GM10266 (cell line): ENCODE measurements around the gene SYNM.

Source experiments
- DNase-seq: peaks from one replicate; pipeline ENCODE4 v3.0.0; 2012; ENCODE audit errors: extremely low spot score
- TF ChIP-seq, protein P1 (sequence below): IDR thresholded peaks from 2 replicates; pipeline ENCODE4 v1.5.1; 2012; ENCODE audit warnings: mild to moderate bottlenecking, low read depth; ENCODE audit not compliant: control insufficient read depth, insufficient read depth; ENCODE audit errors: missing control alignments

The SYNM gene

GRCh38 chr15:99158626-99159412 is 53.9 kb downstream of the SYNM start:
- TF ChIP-seq, protein P1, sequence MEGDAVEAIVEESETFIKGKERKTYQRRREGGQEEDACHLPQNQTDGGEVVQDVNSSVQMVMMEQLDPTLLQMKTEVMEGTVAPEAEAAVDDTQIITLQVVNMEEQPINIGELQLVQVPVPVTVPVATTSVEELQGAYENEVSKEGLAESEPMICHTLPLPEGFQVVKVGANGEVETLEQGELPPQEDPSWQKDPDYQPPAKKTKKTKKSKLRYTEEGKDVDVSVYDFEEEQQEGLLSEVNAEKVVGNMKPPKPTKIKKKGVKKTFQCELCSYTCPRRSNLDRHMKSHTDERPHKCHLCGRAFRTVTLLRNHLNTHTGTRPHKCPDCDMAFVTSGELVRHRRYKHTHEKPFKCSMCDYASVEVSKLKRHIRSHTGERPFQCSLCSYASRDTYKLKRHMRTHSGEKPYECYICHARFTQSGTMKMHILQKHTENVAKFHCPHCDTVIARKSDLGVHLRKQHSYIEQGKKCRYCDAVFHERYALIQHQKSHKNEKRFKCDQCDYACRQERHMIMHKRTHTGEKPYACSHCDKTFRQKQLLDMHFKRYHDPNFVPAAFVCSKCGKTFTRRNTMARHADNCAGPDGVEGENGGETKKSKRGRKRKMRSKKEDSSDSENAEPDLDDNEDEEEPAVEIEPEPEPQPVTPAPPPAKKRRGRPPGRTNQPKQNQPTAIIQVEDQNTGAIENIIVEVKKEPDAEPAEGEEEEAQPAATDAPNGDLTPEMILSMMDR = no peak
- no peak for DNase-seq

DNA sequence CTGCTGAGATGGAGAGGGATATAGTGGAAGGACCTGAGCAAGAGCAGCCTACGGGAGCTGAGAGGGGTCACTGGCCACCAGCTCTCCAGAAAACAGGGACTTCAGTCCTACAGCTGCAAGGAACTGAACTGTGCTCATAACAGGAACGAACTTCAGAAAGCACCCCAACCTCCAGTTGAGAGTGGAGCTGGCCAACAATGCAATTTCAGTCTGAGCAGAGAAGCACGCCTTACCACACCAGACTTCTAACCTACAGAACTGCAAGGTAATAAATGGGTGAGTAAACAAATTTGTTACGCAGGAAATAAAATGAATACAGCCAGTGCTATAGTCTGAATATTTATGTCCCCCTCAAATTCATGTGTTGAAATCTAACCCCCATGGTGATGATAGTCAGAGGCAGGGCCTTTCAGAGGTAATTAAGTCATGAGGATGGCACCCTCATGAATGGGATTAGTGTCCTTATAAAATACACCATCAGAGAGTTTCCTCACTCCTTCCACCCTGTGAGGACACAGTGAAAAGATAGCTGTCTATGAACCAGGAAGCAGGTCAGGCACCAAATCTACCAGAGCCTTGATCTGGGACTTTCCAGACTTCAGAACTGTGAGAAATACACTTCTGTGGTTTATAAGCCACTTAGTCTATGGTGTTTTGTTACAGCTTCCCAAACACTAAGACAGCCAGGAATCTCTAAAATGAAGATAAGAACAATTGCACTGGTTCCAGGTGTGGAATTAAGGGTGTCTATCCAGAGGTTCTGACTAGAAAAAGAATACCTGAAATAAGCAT is 58.6 kb downstream of the SYNM start:
- TF ChIP-seq, protein P1 = no peak
- no peak for DNase-seq

DNA sequence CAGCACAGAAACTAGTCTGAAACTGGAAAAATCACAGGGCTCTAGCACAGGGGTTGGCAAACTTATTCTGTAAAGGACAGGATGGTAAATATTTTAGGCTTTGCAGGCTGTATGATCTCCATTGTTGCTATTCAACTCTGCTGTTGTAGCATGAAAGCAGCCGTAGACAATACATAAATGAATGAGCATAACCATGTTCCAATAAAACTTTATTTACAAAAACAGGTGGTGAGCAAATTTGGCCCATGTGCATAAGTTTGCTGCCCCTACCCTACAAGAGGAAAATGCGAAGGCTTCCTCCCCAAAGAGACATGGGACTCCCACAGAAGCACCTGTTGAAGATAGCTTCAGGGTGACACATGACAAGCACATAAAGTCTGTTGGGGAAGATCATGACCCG is 59.2 kb downstream of the SYNM start:
- DNase-seq = no peak

DNA sequence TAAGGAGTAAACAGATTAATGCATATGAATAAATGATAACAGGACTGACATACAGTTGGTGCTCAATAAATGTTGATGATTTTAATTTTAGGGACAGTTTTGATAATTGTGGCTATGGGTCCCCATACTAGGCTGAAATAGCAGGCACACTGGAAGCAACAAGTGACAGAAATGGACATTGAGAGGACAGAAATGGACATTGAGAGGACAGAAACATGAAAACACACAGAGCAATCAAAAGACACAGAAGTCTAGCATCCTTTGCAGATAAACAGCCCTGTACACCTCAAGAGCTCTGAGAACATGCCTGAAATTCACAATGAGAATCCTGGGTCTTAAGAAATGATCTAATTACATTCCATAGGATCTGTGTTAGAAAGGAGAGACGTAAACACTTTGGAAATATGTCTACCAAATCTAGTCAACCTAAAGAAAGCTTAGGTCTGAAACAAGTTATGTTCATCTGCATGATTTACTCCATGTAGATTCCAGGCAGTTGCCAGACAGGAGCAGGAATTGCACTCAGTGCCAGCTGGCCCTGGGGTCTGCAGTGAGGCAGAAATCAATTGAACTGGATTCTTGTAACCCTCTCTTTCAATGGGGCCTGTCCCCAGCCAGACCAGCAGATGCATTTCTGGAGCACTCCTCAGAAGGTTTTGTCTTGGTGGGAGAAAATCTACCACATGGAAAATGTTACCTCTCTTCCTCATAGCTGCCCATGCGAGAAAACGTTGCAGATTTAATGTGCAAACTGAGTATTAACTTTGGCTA is 60.3 kb downstream of the SYNM start:
- TF ChIP-seq, protein P1 = no peak
- DNase-seq = no peak

More for the DNA sequence above, 59.2 kb downstream of the SYNM start:
- TF ChIP-seq, protein P1 = no peak

DNA sequence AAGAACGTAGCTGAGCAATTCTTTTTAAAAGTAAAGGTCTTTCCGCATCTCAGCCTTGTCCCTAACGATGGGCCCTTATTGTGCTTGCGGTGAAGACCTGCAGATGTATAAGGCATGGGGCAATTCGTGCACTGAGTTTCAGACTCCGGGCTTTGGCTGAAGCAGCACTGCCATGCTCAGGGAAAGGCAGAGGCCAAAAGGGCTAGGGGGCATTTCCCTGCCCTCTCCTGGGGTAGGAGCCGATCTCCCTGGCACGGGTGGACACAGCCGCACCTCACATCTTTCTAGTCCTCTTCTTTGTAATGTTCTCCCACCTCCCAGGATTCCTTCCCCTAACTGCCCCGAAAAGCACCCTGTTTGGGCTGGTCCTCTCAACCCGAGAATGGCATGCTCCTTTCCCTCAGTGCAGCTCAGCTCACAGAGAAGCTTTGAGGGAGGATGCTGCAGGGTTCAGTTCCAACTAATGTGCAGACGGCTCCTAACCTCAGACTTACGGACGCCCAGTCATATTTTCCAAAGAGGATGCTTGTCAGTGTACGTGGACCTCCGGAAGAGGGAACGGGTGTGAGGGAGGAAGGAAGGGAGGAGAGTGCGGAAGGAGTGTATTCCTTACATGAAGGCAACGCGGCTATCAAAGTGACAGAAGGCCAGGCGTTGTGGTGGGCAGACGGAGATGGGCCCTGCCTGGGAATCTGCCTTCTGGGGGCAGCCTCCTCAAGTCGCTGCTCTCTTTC is 61.2 kb downstream of the SYNM start:
- DNase-seq = no peak
- TF ChIP-seq, protein P1 = no peak

DNA sequence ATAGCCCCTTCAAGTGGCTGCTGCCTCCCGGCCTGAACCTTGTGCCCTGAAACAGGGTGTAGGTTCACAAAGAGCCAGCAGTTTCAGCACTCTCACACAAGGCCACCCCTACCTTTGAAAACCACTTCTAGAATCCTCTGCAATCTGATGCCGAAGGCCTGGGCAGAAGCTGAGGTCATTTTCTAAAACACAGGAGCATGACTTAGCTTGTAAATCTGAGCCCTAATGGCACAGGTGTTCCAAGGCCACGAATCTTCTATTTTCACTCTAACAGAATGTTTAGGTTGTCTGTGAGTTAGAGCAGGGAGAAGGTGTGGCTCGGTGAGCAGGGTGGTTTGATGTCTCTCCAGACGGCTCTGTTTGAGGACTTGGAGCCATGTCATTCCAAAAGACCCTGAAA is 62.3 kb downstream of the SYNM start:
- TF ChIP-seq, protein P1 = no peak
- DNase-seq = no peak
